Endothelial cell of umbilical vein (primary cell): Measurements from ENCODE around the gene DCTD. TPM values are rescaled to one million over a fixed set of nuclear protein-coding genes. Genes with fewer than 3 reads are reported as not detected.

Source experiments
- BruUV-seq: library from RNA; stranded (reverse); fragments of 400-500 nt; replicated peaks from 2 replicates; lab custom pipeline; 2021; lab: Mats Ljungman, UMichigan
- CTCF ChIA-PET: fragments of 300-600, 350-600 bp; sonication (Branson Sonifier 250); formaldehyde crosslinking; loops from one replicate; lab custom pipeline; 2021; ENCODE audit warnings: antibody characterized with exemption, inconsistent platforms; lab: Charles Lee
- POLR2A ChIA-PET: fragments of 300-600, 350-600 bp; sonication (Branson Sonifier 250); formaldehyde crosslinking; loops from one replicate; lab custom pipeline; 2021; ENCODE audit warnings: antibody characterized with exemption, inconsistent platforms; lab: Charles Lee
- DNase-seq: peaks from one replicate; pipeline ENCODE4 v3.0.0-alpha.2; 2011; ENCODE audit warnings: low read depth, low spot score
- FAIRE-seq: peaks from 2 replicates; lab custom pipeline; 2011; peaks lifted over from hg19 to GRCh38; lab: Jason Lieb, UNC
- H2AFZ ChIP-seq: 2 replicates; pipeline ENCODE4 v1.6.0; 2012; ENCODE audit warnings: low read depth, low read length, control low read depth, inconsistent platforms
- H3K27ac ChIP-seq: 2 replicates; pipeline ENCODE4 v1.5.1; 2011; ENCODE audit warnings: low read depth, mild to moderate bottlenecking, control low read depth, low read length, moderate library complexity; ENCODE audit not compliant: insufficient read depth
- H3K27me3 ChIP-seq, 2 experiments: 2 replicates each; pipeline versions ENCODE4 v1.6.0 to v1.6.1; 2011; ENCODE audit warnings: low read length in 2 of 2, mixed read lengths in 1 of 2; ENCODE audit not compliant: control insufficient read depth in 2 of 2, insufficient read depth in 2 of 2
- H3K36me3 ChIP-seq, 2 experiments: 2 replicates in 1 of 2; 3 replicates in 1 of 2; pipeline ENCODE4 v1.5.1; 2011; ENCODE audit warnings: low read length in 2 of 2, mild to moderate bottlenecking in 1 of 2, moderate library complexity in 1 of 2; ENCODE audit not compliant: control insufficient read depth in 2 of 2, insufficient read depth in 2 of 2; ENCODE audit errors: extremely low read depth in 1 of 2
- H3K4me1 ChIP-seq: 3 replicates; pipeline ENCODE4 v1.5.1; 2011; ENCODE audit warnings: mild to moderate bottlenecking, low read length; ENCODE audit not compliant: control insufficient read depth, insufficient read depth; ENCODE audit errors: extremely low read depth
- H3K4me2 ChIP-seq: 2 replicates; pipeline ENCODE4 v1.6.1; 2011; ENCODE audit warnings: low read length, control low read depth, mixed read lengths; ENCODE audit not compliant: insufficient read depth
- H3K4me3 ChIP-seq, 3 experiments: fragments of 200-600 bp in 1 of 3; sonication (generic), shearing (Covaris generic) in 1 of 3; replicated peaks in 1 of 3; 2 replicates each; pipeline ENCODE4 v1.5.1; 2011 to 2016; ENCODE audit warnings: control low read depth in 3 of 3, low read length in 3 of 3, mild to moderate bottlenecking in 2 of 3, inconsistent platforms in 1 of 3, low read depth in 1 of 3, moderate library complexity in 1 of 3; ENCODE audit not compliant: insufficient read depth in 1 of 3
- H3K79me2 ChIP-seq: 2 replicates; pipeline ENCODE4 v1.6.0; 2012; ENCODE audit warnings: low read length, inconsistent platforms; ENCODE audit not compliant: control insufficient read depth, insufficient read depth
- H3K9ac ChIP-seq: replicated peaks from 2 replicates; pipeline ENCODE3; 2011; ENCODE audit warnings: low read length, control low read depth; ENCODE audit not compliant: insufficient read depth; ENCODE audit errors: extremely low read depth
- H3K9me1 ChIP-seq: replicated peaks from 3 replicates; pipeline ENCODE4 v1.6.0; 2011; ENCODE audit warnings: mild to moderate bottlenecking, low read length; ENCODE audit not compliant: control insufficient read depth, insufficient read depth; ENCODE audit errors: extremely low read depth
- H3K9me3 ChIP-seq: replicated peaks from 2 replicates; pipeline ENCODE4 v1.5.1; 2012; ENCODE audit warnings: low read length, inconsistent platforms; ENCODE audit not compliant: control insufficient read depth, insufficient read depth
- H4K20me1 ChIP-seq: replicated peaks from 2 replicates; pipeline ENCODE3; 2011; ENCODE audit warnings: mild to moderate bottlenecking, low read length; ENCODE audit not compliant: control insufficient read depth, insufficient read depth; ENCODE audit errors: extremely low read depth
- EZH2 ChIP-seq: IDR thresholded peaks from 2 replicates; pipeline ENCODE4 v1.6.1; 2012; ENCODE audit warnings: borderline replicate concordance, low read depth, mild to moderate bottlenecking, moderate library complexity, low read length, inconsistent platforms; ENCODE audit not compliant: severe bottlenecking
- FOS ChIP-seq: IDR thresholded peaks from 2 replicates; pipeline ENCODE4 v1.6.1; 2011; ENCODE audit warnings: mild to moderate bottlenecking, low read length, moderate library complexity, borderline replicate concordance; ENCODE audit not compliant: insufficient read depth
- GATA2 ChIP-seq: IDR thresholded peaks from 2 replicates; pipeline ENCODE4 v1.7.0; 2011; ENCODE audit warnings: low read depth, mild to moderate bottlenecking, moderate library complexity, mixed read lengths, low read length; ENCODE audit not compliant: insufficient read length, insufficient read depth
- JUN ChIP-seq: IDR thresholded peaks from 2 replicates; pipeline ENCODE4 v1.6.1; 2011; ENCODE audit warnings: borderline replicate concordance, low read depth; ENCODE audit not compliant: insufficient read length, insufficient read depth
- MAX ChIP-seq: IDR thresholded peaks from 2 replicates; pipeline ENCODE4 v1.6.1; 2011; ENCODE audit not compliant: insufficient read depth, insufficient read length
- MYC ChIP-seq: IDR thresholded peaks from one replicate; pipeline ENCODE4 v1.6.1; 2011; ENCODE audit warnings: mild to moderate bottlenecking, low read depth, low read length
- POLR2A ChIP-seq: IDR thresholded peaks from 2 replicates; pipeline ENCODE4 v1.6.1; 2012; ENCODE audit warnings: low read depth, mild to moderate bottlenecking, control low read depth, low read length
- POLR2AphosphoS5 ChIP-seq: IDR thresholded peaks from 2 replicates; pipeline ENCODE4 v1.6.1; 2012; ENCODE audit warnings: low read depth, mild to moderate bottlenecking, control low read depth, low read length, moderate library complexity; ENCODE audit not compliant: insufficient read depth
- dilution Hi-C: fragments of 300-500 bp; cut with MboI; formaldehyde crosslinking; loops from one replicate; pipeline ENCODE4 v1.15.0; 2019; ENCODE audit warnings: low sequenced_read_pairs; ENCODE audit not compliant: extremely low pct_ligation_motif_present
- intact Hi-C: fragments of 100-400 bp; cut with micrococcal nuclease; formaldehyde crosslinking; loops from one replicate; pipeline ENCODE4 v1.10.0; 2022
- polyA plus RNA-seq, 4 experiments: library from polyadenylated mRNA; depleted of rRNA in 3 of 4; stranded (reverse) in 3 of 4; unstranded in 1 of 4; fragments of >200 nt; gene quantifications; 2 replicates each; pipeline versions ENCODE4 v1.2.1 to v1.2.3, GENCODE V29; 2011 to 2012; ENCODE audit warnings: missing spikeins in 1 of 4
- total RNA-seq: library from RNA; stranded (reverse); gene quantifications from 2 replicates; pipeline ENCODE4 v1.2.3, GENCODE V29; 2021
- TF ChIP-seq, protein P1 (sequence below), 2 donors: IDR thresholded peaks; 1 replicate in 1 of 2; 2 replicates in 1 of 2; pipeline ENCODE4 v1.5.1; 2011; ENCODE audit warnings: low read length in 2 of 2, mild to moderate bottlenecking in 2 of 2, moderate library complexity in 2 of 2, control low read depth in 1 of 2, inconsistent platforms in 1 of 2, low read depth in 1 of 2; ENCODE audit not compliant: insufficient read depth in 1 of 2; ENCODE audit errors: extremely low read depth in 1 of 2

DCTD gene
- total and polyA plus RNA-seq, 2 donors (not counting 3 experiments of a cell fraction or from before 2014, with no cell fraction given): 105 to 111 TPM

DNA sequence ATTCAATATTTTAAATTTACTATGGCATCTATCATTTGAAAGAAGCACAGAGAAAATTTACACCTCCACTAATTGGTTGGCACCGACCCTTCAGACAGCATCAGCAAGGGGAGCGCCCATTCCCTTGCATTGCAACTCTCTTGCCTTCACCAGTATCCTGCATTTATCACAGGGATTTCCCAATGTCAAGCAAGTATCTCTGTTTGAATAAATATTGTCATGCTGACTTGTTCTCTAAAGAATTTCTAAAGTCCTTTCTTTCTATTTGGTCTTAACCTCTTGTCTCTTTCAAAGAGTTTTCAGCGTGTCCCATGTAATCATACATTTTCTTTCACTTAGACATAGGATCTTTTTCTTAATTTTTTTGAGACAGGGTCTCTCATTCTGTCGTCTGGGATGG lies 10.4 kb downstream of the DCTD start:
- no TSS peak for BruUV-seq
- no peaks in the 10 kb centered on the region for H3K9me1 ChIP-seq
- H2AFZ ChIP-seq: no peak overlapping the region
- no peak for TF ChIP-seq POLR2A
- TF ChIP-seq GATA2: no peak
- no peak for TF ChIP-seq MYC
- TF ChIP-seq EZH2: no peak
- no peak for TF ChIP-seq FOS
- TF ChIP-seq JUN: no peak
- TF ChIP-seq MAX: no peak
- TF ChIP-seq, protein P1, sequence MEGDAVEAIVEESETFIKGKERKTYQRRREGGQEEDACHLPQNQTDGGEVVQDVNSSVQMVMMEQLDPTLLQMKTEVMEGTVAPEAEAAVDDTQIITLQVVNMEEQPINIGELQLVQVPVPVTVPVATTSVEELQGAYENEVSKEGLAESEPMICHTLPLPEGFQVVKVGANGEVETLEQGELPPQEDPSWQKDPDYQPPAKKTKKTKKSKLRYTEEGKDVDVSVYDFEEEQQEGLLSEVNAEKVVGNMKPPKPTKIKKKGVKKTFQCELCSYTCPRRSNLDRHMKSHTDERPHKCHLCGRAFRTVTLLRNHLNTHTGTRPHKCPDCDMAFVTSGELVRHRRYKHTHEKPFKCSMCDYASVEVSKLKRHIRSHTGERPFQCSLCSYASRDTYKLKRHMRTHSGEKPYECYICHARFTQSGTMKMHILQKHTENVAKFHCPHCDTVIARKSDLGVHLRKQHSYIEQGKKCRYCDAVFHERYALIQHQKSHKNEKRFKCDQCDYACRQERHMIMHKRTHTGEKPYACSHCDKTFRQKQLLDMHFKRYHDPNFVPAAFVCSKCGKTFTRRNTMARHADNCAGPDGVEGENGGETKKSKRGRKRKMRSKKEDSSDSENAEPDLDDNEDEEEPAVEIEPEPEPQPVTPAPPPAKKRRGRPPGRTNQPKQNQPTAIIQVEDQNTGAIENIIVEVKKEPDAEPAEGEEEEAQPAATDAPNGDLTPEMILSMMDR (IDR thresholded peaks at IDR 0.05; ENCODE audit: extremely low read depth in 1 of 2, insufficient read depth in 1 of 2, low read depth in 1 of 2, low read length in 2 of 2): no peak
- TF ChIP-seq POLR2AphosphoS5: no peak
- H3K4me3 ChIP-seq: no peak overlapping the region
- DNase-seq (no peak), FAIRE-seq (no peak)
- no peak overlapping the region for H3K9ac ChIP-seq
- H3K27me3 ChIP-seq: no peaks in the 10 kb centered on the region
- ChIA-PET CTCF (no interaction called here), POLR2A (no interaction called here)
- H4K20me1 ChIP-seq: no peaks in the 10 kb centered on the region
- intact Hi-C loops (no loop called here), dilution Hi-C loops (loop anchor here (25.0 kb wide), 1 partner anchor 356 kb away; no protein-coding TSS in a partner anchor)
- no peak overlapping the region for H3K27ac ChIP-seq
- no peak overlapping the region for H3K4me2 ChIP-seq
- no peaks in the 10 kb centered on the region for H3K4me1 ChIP-seq
- peaks cover 10% of the 10 kb centered on the region for H3K79me2 ChIP-seq
- no peaks in the 10 kb centered on the region for H3K9me3 ChIP-seq
- peaks cover 2 to 18% of the 10 kb centered on the region in 2 experiments for H3K36me3 ChIP-seq
